Fibroblast of skin of abdomen (primary cell): ENCODE data around the gene DPCD. TPM values are rescaled to one million over a fixed set of nuclear protein-coding genes. Genes with fewer than 3 reads are reported as not detected.

Source experiments
- DNase-seq: peaks from one replicate; pipeline ENCODE4 v3.0.0-alpha.2; 2013
- polyA plus RNA-seq, 2 experiments: library from polyadenylated mRNA; unstranded; fragments of 120-200 nt; gene quantifications; one replicate each; pipeline ENCODE4 v1.2.1, GENCODE V29; 2013; ENCODE audit not compliant: insufficient read length in 2 of 2

DPCD gene
- polyA plus RNA-seq (2013, experiment 1 of 2; ENCODE audit: insufficient read length): 31.6 TPM
- 33.5 TPM for polyA plus RNA-seq (2013, experiment 2 of 2; ENCODE audit: insufficient read length)

- DNase-seq: peak; percentile 95
Measured at GRCh38 chr10:101587725-101588653, at the start of gene DPCD, which contains the start of gene POLL. TSS of gene DPCD (plus strand) at chr10:101588321. CDS start at chr10:101588337, 16 bp downstream. TSS of gene POLL (minus strand) at chr10:101588257. CDS start at chr10:101587360, 897 bp downstream.

GRCh38 chr10:101538446-101538845 lies 49.7 kb upstream of the DPCD start:
- no peak for DNase-seq

- no peak for DNase-seq
Measured at GRCh38 chr10:101545898-101546297, 42.2 kb upstream of the DPCD start.

- no peak for DNase-seq
Measured at GRCh38 chr10:101550965-101551364, 37.2 kb upstream of the DPCD start.

GRCh38 chr10:101552442-101552841 lies 35.7 kb upstream of the DPCD start:
- no peak for DNase-seq

GRCh38 chr10:101557541-101557940 lies 30.6 kb upstream of the DPCD start:
- DNase-seq: no peak

GRCh38 chr10:101558204-101558603 lies 29.9 kb upstream of the DPCD start:
- no peak for DNase-seq

GRCh38 chr10:101558671-101559595 lies 29.2 kb upstream of the DPCD start:
- no peak for DNase-seq

- DNase-seq: no peak
Measured at GRCh38 chr10:101559596-101560297, 28.4 kb upstream of the DPCD start.

- DNase-seq: no peak
Measured at GRCh38 chr10:101560298-101561067, 27.6 kb upstream of the DPCD start.

GRCh38 chr10:101561068-101561915 lies 26.8 kb upstream of the DPCD start:
- DNase-seq: no peak

- DNase-seq: no peak
Measured at GRCh38 chr10:101562231-101562630, 25.9 kb upstream of the DPCD start.

GRCh38 chr10:101563007-101563406 lies 25.1 kb upstream of the DPCD start:
- no peak for DNase-seq

GRCh38 chr10:101563497-101564040 lies 24.6 kb upstream of the DPCD start:
- no peak for DNase-seq

- DNase-seq: no peak
Measured at GRCh38 chr10:101564490-101564991, 23.6 kb upstream of the DPCD start.

GRCh38 chr10:101565370-101565900 lies 22.7 kb upstream of the DPCD start:
- DNase-seq: no peak

GRCh38 chr10:101565936-101566332 lies 22.2 kb upstream of the DPCD start:
- no peak for DNase-seq

- peak; percentile 30 for DNase-seq
Measured at GRCh38 chr10:101566333-101567164, 21.6 kb upstream of the DPCD start.
